Central memory CD8-positive, alpha-beta T cell (primary cell): ENCODE results near the gene BBX.
"Not testable (repeated sequence)": the region's sequence is repeated elsewhere in the genome, so short reads cannot be mapped to it uniquely, and the experiment has no call there.

Source experiments
- ATAC-seq: fragments of 150-1000 bp; cut with Tn5 transposase; replicated peaks from 2 replicates; pipeline ENCODE4 v1.10.0; 2022; ENCODE audit warnings: mild to moderate bottlenecking, moderate FRiP score, moderate number of reproducible peaks; ENCODE audit not compliant: poor library complexity, severe bottlenecking; ENCODE audit errors: extremely low read depth
- DNase-seq, 2 donors: peaks; one replicate each; pipeline ENCODE4 v3.0.0; 2021; ENCODE audit warnings: low spot score in 2 of 2
- H3K27ac Mint-ChIP-seq: one replicate; pipeline ENCODE4 v1.8.0; 2022; ENCODE audit warnings: low read depth, mild to moderate bottlenecking, moderate library complexity, mixed read lengths
- H3K27me3 Mint-ChIP-seq: one replicate; pipeline ENCODE4 v1.8.0; 2022; ENCODE audit warnings: mixed read lengths
- H3K36me3 Mint-ChIP-seq: one replicate; pipeline ENCODE4 v1.8.0; 2022; ENCODE audit warnings: mild to moderate bottlenecking, moderate library complexity, mixed read lengths; ENCODE audit not compliant: insufficient read depth
- H3K4me1 Mint-ChIP-seq: one replicate; pipeline ENCODE4 v1.8.0; 2022; ENCODE audit warnings: mixed read lengths
- H3K4me3 Mint-ChIP-seq: one replicate; pipeline ENCODE4 v1.8.0; 2022; ENCODE audit warnings: mild to moderate bottlenecking, moderate library complexity, mixed read lengths
- H3K9me3 Mint-ChIP-seq: one replicate; pipeline ENCODE4 v1.8.0; 2022; ENCODE audit warnings: mixed read lengths

Gene BBX

DNA sequence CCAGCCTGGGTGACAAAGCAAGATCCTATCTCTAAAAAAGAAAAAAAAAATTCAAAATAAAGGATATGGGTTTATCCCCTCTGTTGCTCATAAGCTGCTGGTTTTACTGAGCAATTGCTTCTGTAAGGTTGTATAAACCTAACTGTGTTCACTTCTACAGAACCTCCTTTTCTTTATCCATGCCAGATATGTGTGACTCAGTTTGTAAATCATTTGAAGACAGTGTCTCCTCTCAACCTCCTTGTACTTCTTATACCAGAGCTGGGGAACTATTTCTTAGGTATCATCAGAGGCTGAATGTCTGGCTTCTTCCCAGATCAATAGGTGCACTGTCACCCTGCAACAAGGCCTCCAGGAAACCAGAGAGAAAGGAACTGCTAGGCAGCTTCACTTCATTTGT, 294.3 kb downstream of the BBX start:
- ATAC-seq, result no peak
- Mint-ChIP-seq H3K4me3 (no peak overlapping the region), H3K27me3 (peaks cover 25% of the 10 kb centered on the region), H3K4me1 (no peaks in the 10 kb centered on the region), H3K36me3 (no peaks in the 10 kb centered on the region), H3K9me3 (no peaks in the 10 kb centered on the region), H3K27ac (no peak overlapping the region)
- DNase-seq, result no peak

GRCh38 chr3:107818025-107818424, 295.3 kb downstream of the BBX start:
- DNase-seq (no peak), ATAC-seq (no peak)
- Mint-ChIP-seq H3K4me3 (no peak overlapping the region), H3K36me3 (no peaks in the 10 kb centered on the region), H3K9me3 (no peaks in the 10 kb centered on the region), H3K4me1 (no peaks in the 10 kb centered on the region), H3K27me3 (peaks cover 32% of the 10 kb centered on the region), H3K27ac (no peak overlapping the region)

GRCh38 chr3:107819656-107820055, 296.9 kb downstream of the BBX start:
- H3K27me3 Mint-ChIP-seq, result peaks cover 32% of the 10 kb centered on the region
- H3K27ac Mint-ChIP-seq, result no peak overlapping the region
- H3K4me1 Mint-ChIP-seq, result no peaks in the 10 kb centered on the region
- no peaks in the 10 kb centered on the region for H3K9me3 Mint-ChIP-seq
- no peak overlapping the region for H3K4me3 Mint-ChIP-seq
- no peak for DNase-seq
- H3K36me3 Mint-ChIP-seq, result no peaks in the 10 kb centered on the region
- ATAC-seq, result no peak

- Mint-ChIP-seq H3K4me1 (no peaks in the 10 kb centered on the region), H3K27me3 (peaks cover 32% of the 10 kb centered on the region), H3K27ac (no peak overlapping the region), H3K4me3 (no peak overlapping the region), H3K9me3 (no peaks in the 10 kb centered on the region), H3K36me3 (no peaks in the 10 kb centered on the region)
- DNase-seq, result no peak
- ATAC-seq, result no peak
Observed at GRCh38 chr3:107822308-107822707, 299.5 kb downstream of the BBX start.

- H3K27me3 Mint-ChIP-seq, result peaks cover 26% of the 10 kb centered on the region
- ATAC-seq, result no peak
Observed at GRCh38 chr3:107824822-107825371, 302.1 kb downstream of the BBX start.

GRCh38 chr3:107825556-107825955, 302.8 kb downstream of the BBX start:
- DNase-seq (no peak), ATAC-seq (no peak)
- Mint-ChIP-seq H3K27ac (no peak overlapping the region), H3K4me3 (no peak overlapping the region), H3K27me3 (peaks cover 20% of the 10 kb centered on the region), H3K36me3 (no peaks in the 10 kb centered on the region), H3K9me3 (no peaks in the 10 kb centered on the region), H3K4me1 (no peaks in the 10 kb centered on the region)

More at GRCh38 chr3:107824822-107825371, 302.1 kb downstream of the BBX start:
- H3K4me3 Mint-ChIP-seq, result no peak overlapping the region
- no peaks in the 10 kb centered on the region for H3K4me1 Mint-ChIP-seq
- DNase-seq, result no peak
- H3K36me3 Mint-ChIP-seq, result no peaks in the 10 kb centered on the region
- H3K9me3 Mint-ChIP-seq, result no peaks in the 10 kb centered on the region
- H3K27ac Mint-ChIP-seq, result no peak overlapping the region

GRCh38 chr3:107826727-107827126, 304.0 kb downstream of the BBX start:
- H3K4me1 Mint-ChIP-seq, result no peaks in the 10 kb centered on the region
- H3K4me3 Mint-ChIP-seq, result no peak overlapping the region
- no peaks in the 10 kb centered on the region for H3K9me3 Mint-ChIP-seq
- DNase-seq (no peak), ATAC-seq (no peak)
- peaks cover 11% of the 10 kb centered on the region for H3K27me3 Mint-ChIP-seq
- H3K27ac Mint-ChIP-seq, result no peak overlapping the region
- no peaks in the 10 kb centered on the region for H3K36me3 Mint-ChIP-seq

GRCh38 chr3:107829185-107829584, 306.4 kb downstream of the BBX start:
- DNase-seq (no peak), ATAC-seq (no peak)
- Mint-ChIP-seq H3K27me3 (no peaks in the 10 kb centered on the region), H3K27ac (no peak overlapping the region), H3K36me3 (peaks cover under 1% of the 10 kb centered on the region), H3K4me1 (no peaks in the 10 kb centered on the region), H3K9me3 (no peaks in the 10 kb centered on the region), H3K4me3 (no peak overlapping the region)

DNA sequence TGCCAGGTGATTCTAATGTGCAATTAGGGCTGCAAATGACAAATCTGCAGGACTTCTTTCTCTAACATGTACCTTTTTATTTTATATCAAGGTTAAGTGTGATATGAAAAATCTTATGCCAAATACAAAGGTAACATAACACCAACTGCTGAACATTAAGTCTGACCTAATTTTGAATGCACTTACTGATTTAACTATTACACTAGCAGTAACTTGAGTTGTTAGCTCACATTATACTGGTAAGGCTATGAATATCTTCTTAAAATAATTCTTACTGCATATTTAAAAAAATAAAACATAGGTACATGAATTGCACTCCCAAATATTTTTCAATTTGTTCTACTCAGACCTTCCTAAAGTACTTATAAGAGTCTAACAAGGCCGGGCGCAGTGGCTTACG, 308.8 kb downstream of the BBX start:
- ATAC-seq (no peak), DNase-seq (no peak)
- H3K36me3 Mint-ChIP-seq, result peaks cover 2% of the 10 kb centered on the region
- H3K9me3 Mint-ChIP-seq, result no peaks in the 10 kb centered on the region
- H3K27me3 Mint-ChIP-seq, result no peaks in the 10 kb centered on the region
- no peaks in the 10 kb centered on the region for H3K4me1 Mint-ChIP-seq
- no peak overlapping the region for H3K27ac Mint-ChIP-seq
- H3K4me3 Mint-ChIP-seq, result no peak overlapping the region

GRCh38 chr3:107833043-107833442, 310.3 kb downstream of the BBX start:
- Mint-ChIP-seq H3K27ac (peak overlapping the region; percentile 60), H3K4me3 (no peak overlapping the region), H3K36me3 (peaks cover 2% of the 10 kb centered on the region), H3K9me3 (no peaks in the 10 kb centered on the region), H3K27me3 (no peaks in the 10 kb centered on the region), H3K4me1 (no peaks in the 10 kb centered on the region)
- ATAC-seq (no peak), DNase-seq (no peak)

DNA sequence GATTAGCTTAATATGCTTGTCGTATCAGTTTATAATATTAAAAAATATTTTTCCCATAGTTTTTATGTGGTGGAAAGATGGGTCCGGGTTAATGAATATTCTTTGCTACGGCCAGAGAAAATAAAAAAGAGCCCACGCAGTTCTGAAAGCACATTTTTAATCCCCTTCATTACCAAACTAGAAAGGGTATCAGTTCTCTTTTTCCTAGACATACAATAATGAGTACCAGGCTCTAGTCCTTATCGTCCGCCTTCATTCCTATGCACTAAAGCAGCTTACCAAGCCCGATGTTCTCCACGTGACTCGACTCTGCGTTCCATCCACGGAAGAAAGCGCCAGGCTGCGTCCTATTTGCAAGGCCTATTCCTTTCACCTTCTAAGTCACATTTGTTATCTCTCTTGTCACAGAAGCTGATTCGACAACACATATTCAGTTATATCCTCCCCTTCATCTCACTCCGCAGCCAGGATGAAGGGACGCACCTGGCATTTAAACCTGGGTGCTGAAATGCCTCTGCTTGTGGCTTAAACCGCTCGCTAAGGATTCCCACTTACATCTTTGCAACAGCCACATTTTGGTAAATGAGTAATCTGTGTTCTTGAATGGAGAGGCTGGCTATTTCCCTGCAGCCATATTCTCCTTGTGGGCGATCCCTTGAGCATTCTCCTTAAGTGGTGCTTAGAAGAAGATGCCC, 311.1 kb downstream of the BBX start:
- no peaks in the 10 kb centered on the region for H3K9me3 Mint-ChIP-seq
- H3K27ac Mint-ChIP-seq, result no peak overlapping the region
- ATAC-seq, result no peak
- peaks cover 2% of the 10 kb centered on the region for H3K36me3 Mint-ChIP-seq
- no peaks in the 10 kb centered on the region for H3K4me1 Mint-ChIP-seq
- no peak for DNase-seq
- no peak overlapping the region for H3K4me3 Mint-ChIP-seq
- no peaks in the 10 kb centered on the region for H3K27me3 Mint-ChIP-seq

DNA sequence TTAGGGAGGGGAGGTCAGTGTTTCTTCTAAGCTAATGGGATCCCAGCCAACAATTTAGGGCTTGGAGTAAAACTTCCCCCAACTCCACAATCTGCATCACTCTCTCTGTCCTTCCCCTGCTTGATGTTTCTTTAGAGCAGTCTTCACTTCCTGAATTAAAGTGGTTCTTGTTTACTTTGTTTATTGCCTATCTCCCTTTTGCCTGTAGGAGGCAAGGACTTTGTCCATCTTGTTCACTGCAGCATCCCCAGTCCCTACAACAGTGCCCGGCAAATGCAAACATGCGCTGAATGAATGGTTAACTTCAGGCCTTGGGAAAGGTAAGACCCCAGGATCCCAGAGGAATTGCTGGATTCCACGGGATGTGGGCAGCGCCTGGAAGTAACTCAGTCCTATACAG, 312.2 kb downstream of the BBX start:
- not testable (repeated sequence) for H3K36me3 Mint-ChIP-seq, H3K27me3 Mint-ChIP-seq, H3K4me3 Mint-ChIP-seq, H3K9me3 Mint-ChIP-seq, DNase-seq, H3K27ac Mint-ChIP-seq, H3K4me1 Mint-ChIP-seq, ATAC-seq

- Mint-ChIP-seq H3K36me3 (peaks cover 2% of the 10 kb centered on the region), H3K4me1 (no peaks in the 10 kb centered on the region), H3K27ac (no peak overlapping the region), H3K9me3 (no peaks in the 10 kb centered on the region), H3K27me3 (no peaks in the 10 kb centered on the region), H3K4me3 (no peak overlapping the region)
- DNase-seq (no peak), ATAC-seq (no peak)
Observed at GRCh38 chr3:107837895-107838612, 315.3 kb downstream of the BBX start.
